ENCODE results near the gene FGD6.

Gene FGD6

GRCh38 chr12:95182868-95183415 lies 34.3 kb downstream of the FGD6 start:
- Histone ChIP-seq H3K9me2 (replicated peaks; ENCODE audit: insufficient read depth, low read length) (no peaks in the 10 kb centered on the region), H3K9me3 (ENCODE audit: insufficient read depth, low read length) (no peaks in the 10 kb centered on the region), H3F3A (ENCODE audit: insufficient read depth) (no peaks in the 10 kb centered on the region), H3K4me2 (ENCODE audit: low read depth, low read length, poor library complexity, severe bottlenecking) (no peak overlapping the region), H3K9ac (ENCODE audit: low read length) (no peak overlapping the region), H3K27me3 (ENCODE audit: low read length) (no peaks in the 10 kb centered on the region), H4K20me1 (ENCODE audit: low read depth, low read length) (no peaks in the 10 kb centered on the region), H2AFZ (ENCODE audit: low read depth, low read length, severe bottlenecking) (no peak overlapping the region), H3K79me2 (ENCODE audit: insufficient read depth, low read length) (no peaks in the 10 kb centered on the region), H3K27ac (ENCODE audit: low read depth, low read length) (no peak overlapping the region), H3K4me3 (ENCODE audit: insufficient read depth, low read length, poor library complexity, severe bottlenecking) (no peak overlapping the region), H3K36me3 (ENCODE audit: low read length) (no peaks in the 10 kb centered on the region)
- TF ChIP-seq EZH2phosphoT487 (conservative IDR thresholded peaks at IDR 0.05; ENCODE audit: low read length) (no peak), CTCF (IDR thresholded peaks at IDR 0.05; ENCODE audit: insufficient read depth, low read length, poor library complexity, severe bottlenecking) (no peak)

GRCh38 chr12:95181103-95181502 lies 36.2 kb downstream of the FGD6 start:
- H3F3A ChIP-seq (ENCODE audit: insufficient read depth): no peaks in the 10 kb centered on the region
- no peaks in the 10 kb centered on the region for H4K20me1 ChIP-seq (ENCODE audit: low read depth, low read length)
- no peak overlapping the region for H3K4me2 ChIP-seq (ENCODE audit: low read depth, low read length, poor library complexity, severe bottlenecking)
- no peaks in the 10 kb centered on the region for H3K9me2 ChIP-seq (replicated peaks; ENCODE audit: insufficient read depth, low read length)
- TF ChIP-seq EZH2phosphoT487 (conservative IDR thresholded peaks at IDR 0.05; ENCODE audit: low read length): no peak
- TF ChIP-seq CTCF (IDR thresholded peaks at IDR 0.05; ENCODE audit: insufficient read depth, low read length, poor library complexity, severe bottlenecking): no peak
- H3K27ac ChIP-seq (ENCODE audit: low read depth, low read length): no peak overlapping the region
- H3K4me3 ChIP-seq (ENCODE audit: insufficient read depth, low read length, poor library complexity, severe bottlenecking): no peak overlapping the region
- no peaks in the 10 kb centered on the region for H3K27me3 ChIP-seq (ENCODE audit: low read length)
- no peaks in the 10 kb centered on the region for H3K36me3 ChIP-seq (ENCODE audit: low read length)
- no peaks in the 10 kb centered on the region for H3K9me3 ChIP-seq (ENCODE audit: insufficient read depth, low read length)
- no peak overlapping the region for H2AFZ ChIP-seq (ENCODE audit: low read depth, low read length, severe bottlenecking)
- no peaks in the 10 kb centered on the region for H3K79me2 ChIP-seq (ENCODE audit: insufficient read depth, low read length)
- no peak overlapping the region for H3K9ac ChIP-seq (ENCODE audit: low read length)

- no peak for TF ChIP-seq EZH2phosphoT487 (conservative IDR thresholded peaks at IDR 0.05; ENCODE audit: low read length)
- no peak for TF ChIP-seq CTCF (IDR thresholded peaks at IDR 0.05; ENCODE audit: insufficient read depth, low read length, poor library complexity, severe bottlenecking)
- Histone ChIP-seq H3K27me3 (ENCODE audit: low read length) (no peaks in the 10 kb centered on the region), H2AFZ (ENCODE audit: low read depth, low read length, severe bottlenecking) (no peak overlapping the region), H3K4me3 (ENCODE audit: insufficient read depth, low read length, poor library complexity, severe bottlenecking) (no peak overlapping the region), H3K9me2 (replicated peaks; ENCODE audit: insufficient read depth, low read length) (no peaks in the 10 kb centered on the region), H3K36me3 (ENCODE audit: low read length) (no peaks in the 10 kb centered on the region), H3K4me2 (ENCODE audit: low read depth, low read length, poor library complexity, severe bottlenecking) (no peak overlapping the region), H3F3A (ENCODE audit: insufficient read depth) (no peaks in the 10 kb centered on the region), H3K79me2 (ENCODE audit: insufficient read depth, low read length) (no peaks in the 10 kb centered on the region), H3K9me3 (ENCODE audit: insufficient read depth, low read length) (no peaks in the 10 kb centered on the region), H4K20me1 (ENCODE audit: low read depth, low read length) (no peaks in the 10 kb centered on the region), H3K9ac (ENCODE audit: low read length) (no peak overlapping the region), H3K27ac (ENCODE audit: low read depth, low read length) (no peak overlapping the region)
Observed at GRCh38 chr12:95179011-95179410, 38.3 kb downstream of the FGD6 start.

Data from SU-DHL-6 (cell line).